K562 (cell line): ENCODE data around the gene PLCD1. TPM values are rescaled to one million over a fixed set of nuclear protein-coding genes. Genes with fewer than 3 reads are reported as not detected.
A peak's percentile ranks its signal among the peaks of the same experiment; 100 is the strongest.

ENCODE experiments used
- ATAC-seq: fragments of 200-7000 bp; cut with Tn5 transposase; 3 replicates; pipeline ENCODE4 v1.9.1; 2020; ENCODE audit warnings: moderate library complexity
- BruUV-seq: library from RNA; stranded (reverse); fragments of 400-500 nt; replicated peaks from 2 replicates; lab custom pipeline; 2021; lab: Mats Ljungman, UMichigan
- CTCF ChIA-PET: fragments of 300-600 bp; formaldehyde crosslinking; extraction: SDS; loops from one replicate; lab custom pipeline; 2021; ENCODE audit warnings: low intra/inter-chr PET ratio; lab: Yijun Ruan, JAX
- POLR2A ChIA-PET: fragments of 300-600, 350-650 bp; sonication (Branson Sonifier 250); formaldehyde crosslinking; extraction: SDS; loops from one replicate; lab custom pipeline; 2021; ENCODE audit warnings: antibody characterized with exemption, inconsistent platforms; lab: Yijun Ruan, JAX
- DNase-seq, 4 experiments: peaks; one replicate each; pipeline versions ENCODE4 v3.0.0 to v3.0.0-alpha.2; 2011 to 2018; ENCODE audit warnings: low spot score in 3 of 4, mixed read lengths in 3 of 4; ENCODE audit errors: extremely low read depth in 1 of 4
- FAIRE-seq: peaks from 2 replicates; lab custom pipeline; 2011; peaks lifted over from hg19 to GRCh38; lab: Jason Lieb, UNC
- H2AFZ ChIP-seq: 2 replicates; pipeline ENCODE4 v1.6.0; 2011; ENCODE audit warnings: low read depth, low read length, control low read depth, inconsistent platforms
- H3K27ac ChIP-seq: fragments of 200-600 bp; 3 replicates; pipeline ENCODE4 v1.8.0; 2011; ENCODE audit warnings: low read depth, mild to moderate bottlenecking, control low read depth, inconsistent platforms, low read length, moderate library complexity, mixed read lengths; ENCODE audit errors: extremely low read depth
- H3K27me3 ChIP-seq, 2 experiments: fragments of 300-600 bp in 1 of 2; 2 replicates in 1 of 2; 3 replicates in 1 of 2; pipeline versions ENCODE4 v1.6.0 to v1.8.0; 2011; ENCODE audit warnings: inconsistent platforms in 2 of 2, low read length in 2 of 2, mild to moderate bottlenecking in 1 of 2, mixed read lengths in 1 of 2, moderate library complexity in 1 of 2; ENCODE audit not compliant: control insufficient read depth in 2 of 2, insufficient read depth in 2 of 2
- H3K36me3 ChIP-seq: fragments of 300-600 bp; 3 replicates; pipeline ENCODE4 v1.8.0; 2011; ENCODE audit warnings: mild to moderate bottlenecking, low read length, inconsistent platforms; ENCODE audit not compliant: control insufficient read depth, insufficient read depth
- H3K4me1 ChIP-seq, 2 experiments: fragments of 200-600 bp in 1 of 2; replicated peaks in 1 of 2; 2 replicates in 1 of 2; 3 replicates in 1 of 2; pipeline versions ENCODE4 v1.5.1 to v1.8.0; 2011; ENCODE audit warnings: inconsistent platforms in 2 of 2, low read length in 2 of 2, mild to moderate bottlenecking in 1 of 2, mixed read lengths in 1 of 2, moderate library complexity in 1 of 2; ENCODE audit not compliant: control insufficient read depth in 2 of 2, insufficient read depth in 2 of 2
- H3K4me2 ChIP-seq: 2 replicates; pipeline ENCODE4 v1.6.1; 2011; ENCODE audit warnings: low read length, control low read depth, inconsistent platforms, mixed read lengths; ENCODE audit not compliant: insufficient read depth
- H3K4me3 ChIP-seq: fragments of 200-600 bp; sonication (generic), shearing (Covaris generic); 2 replicates; pipeline ENCODE4 v1.5.1; 2016; ENCODE audit warnings: control low read depth, inconsistent platforms
- H3K79me2 ChIP-seq: fragments of 200-600 bp; 3 replicates; pipeline ENCODE4 v1.8.0; 2011; ENCODE audit warnings: low read length, inconsistent platforms; ENCODE audit not compliant: control insufficient read depth, insufficient read depth
- H3K9ac ChIP-seq, 2 experiments: 2 replicates each; pipeline versions ENCODE4 v1.6.0 to v1.6.1; 2011; ENCODE audit warnings: low read depth in 2 of 2, low read length in 2 of 2, control low read depth in 1 of 2, inconsistent platforms in 1 of 2, mild to moderate bottlenecking in 1 of 2, mixed read lengths in 1 of 2; ENCODE audit not compliant: insufficient read depth in 1 of 2
- H3K9me1 ChIP-seq: one replicate; pipeline ENCODE4 v1.6.0; 2011; ENCODE audit warnings: inconsistent platforms, mild to moderate bottlenecking, low read length, moderate library complexity; ENCODE audit not compliant: control insufficient read depth, insufficient read depth
- H3K9me3 ChIP-seq: replicated peaks from 2 replicates; pipeline ENCODE4 v1.5.1; 2011; ENCODE audit warnings: low read depth, low read length, inconsistent platforms; ENCODE audit not compliant: control insufficient read depth, insufficient read depth
- H4K20me1 ChIP-seq: replicated peaks from 2 replicates; pipeline ENCODE4 v1.6.1; 2011; ENCODE audit warnings: low read length, inconsistent platforms, mixed read lengths; ENCODE audit not compliant: control insufficient read depth, insufficient read depth
- CREM ChIP-seq: IDR thresholded peaks from 2 replicates; pipeline ENCODE4 v1.6.1; 2014; ENCODE audit warnings: antibody characterized with exemption, low read depth
- HCFC1 ChIP-seq: IDR thresholded peaks from 2 replicates; pipeline ENCODE4 v1.6.1; 2012; ENCODE audit warnings: low read depth, low read length, improper control_type of control experiment
- RB1 ChIP-seq: fragments of 450-650 bp; IDR thresholded peaks from 2 replicates; pipeline ENCODE4 v1.6.1; 2017; ENCODE audit warnings: low read depth, mild to moderate bottlenecking
- WGBS: fragments of 100-300 bp; shearing (Covaris generic); methylation state at CpG from one replicate; pipeline ENCODE4 v1.1.6; 2016; ENCODE audit warnings: low coverage, mixed read lengths; ENCODE audit not compliant: insufficient coverage; ENCODE audit errors: missing lambda C conversion rate; 5-methylcytosine and 5-hydroxymethylcytosine counted together
- in situ Hi-C: fragments of 300-500 bp; cut with MboI; formaldehyde crosslinking; loops from 4 replicates; pipeline ENCODE4 v1.15.0; 2018; ENCODE audit warnings: inconsistent platforms, mixed read lengths
- intact Hi-C: fragments of 100-400 bp; cut with micrococcal nuclease; formaldehyde crosslinking; loops from 2 replicates; pipeline ENCODE4 v1.14.2; 2022
- polyA plus RNA-seq, 8 experiments: library from polyadenylated mRNA; depleted of rRNA in 4 of 8; stranded (reverse) in 5 of 8; unstranded in 3 of 8; fragments of >200 nt; fragmentation: Nextera tagmentation in 2 of 8; fragmentation: Illumina TruSeq in 1 of 8; extraction: Ambion mirVana in 2 of 8; extraction: Trizol in 1 of 8; gene quantifications; 2 replicates each; pipeline versions ENCODE4 v1.2.1 to v1.2.3, GENCODE V29; 2011 to 2014; ENCODE audit warnings: inconsistent platforms in 1 of 8, missing spikeins in 1 of 8
- total RNA-seq, 7 experiments: library from RNA; depleted of rRNA in 6 of 7; stranded (reverse); fragments of >200 nt in 6 of 7; fragmentation: Illumina TruSeq in 2 of 7; extraction: Trizol in 2 of 7; gene quantifications; 2 replicates each; pipeline versions ENCODE4 v1.2.1 to v1.2.3, GENCODE V29; 2011 to 2021; ENCODE audit warnings: low replicate concordance in 1 of 7
- TF ChIP-seq, protein P1 (sequence below), 3 experiments: IDR thresholded peaks in 2 of 3; conservative IDR thresholded peaks in 1 of 3; 2 replicates each; pipeline ENCODE4 v1.5.1; 2011 to 2012; ENCODE audit warnings: low read length in 3 of 3, mild to moderate bottlenecking in 3 of 3, control low read depth in 2 of 3, improper control_type of control experiment in 1 of 3, inconsistent platforms in 1 of 3, low read depth in 1 of 3, mixed read lengths in 1 of 3, moderate library complexity in 1 of 3; ENCODE audit not compliant: insufficient read depth in 2 of 3

Gene PLCD1
- total and polyA plus RNA-seq, 9 of the 15 experiments (the other 6 are each of a cell fraction or from before 2014, with no cell fraction given) = 5.4 to 209 (median 116) TPM

DNA sequence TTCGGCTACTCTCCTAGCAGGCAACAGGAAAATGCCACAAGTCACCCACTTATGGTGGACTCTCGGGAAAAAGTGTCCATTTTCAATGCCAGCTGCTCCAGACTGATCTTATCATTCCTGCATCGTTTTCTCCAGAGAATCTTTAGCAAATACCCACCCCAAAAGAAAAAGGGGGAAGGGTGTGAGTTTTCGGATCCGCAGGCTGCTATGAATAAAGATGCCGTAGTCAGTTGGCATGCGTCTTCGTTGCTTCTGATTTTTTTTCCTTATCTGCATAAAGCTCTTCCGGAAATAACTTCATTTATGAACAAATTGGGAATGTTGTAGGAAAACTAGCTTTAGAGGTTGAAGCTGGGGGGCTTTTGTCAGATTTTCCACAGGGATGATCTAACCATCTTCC lies 61.2 kb downstream of the PLCD1 start:
- H3K4me1 ChIP-seq = peaks cover 0 to 7% of the 10 kb centered on the region in 2 experiments; a peak in 2 of 5 replicates
- no peaks in the 10 kb centered on the region for H3K36me3 ChIP-seq
- ChIA-PET POLR2A (interaction anchor here (0.7 to 3.0 kb wide), 3 partner anchors 10 to 411 kb away, joined by 3 to 15 read pairs (median 4); no protein-coding TSS in a partner anchor), CTCF (no interaction called here)
- intact Hi-C loops (loop anchor here (5.0 to 10.0 kb wide), 2 partner anchors 413 to 1241 kb away; no protein-coding TSS in a partner anchor), in situ Hi-C loops (no loop called here)
- no peak overlapping the region for H3K4me2 ChIP-seq
- H3K9me1 ChIP-seq = peaks cover 2% of the 10 kb centered on the region
- BruUV-seq = no TSS peak
- no peak overlapping the region for H3K9ac ChIP-seq
- H3K4me3 ChIP-seq = no peak overlapping the region
- H3K9me3 ChIP-seq = no peaks in the 10 kb centered on the region
- WGBS = 52% methylated on average over 9 of the region's 9 CpGs
- no peaks in the 10 kb centered on the region for H4K20me1 ChIP-seq
- no peak for DNase-seq
- no peak overlapping the region for H2AFZ ChIP-seq
- no peak for FAIRE-seq
- H3K79me2 ChIP-seq = no peaks in the 10 kb centered on the region
- TF ChIP-seq RB1 (no peak), CREM (no peak)
- H3K27me3 ChIP-seq = 0 out of 5 replicates have a peak, but pooled peaks cover 0 to 4% of the 10 kb centered on the region in 2 experiments
- ATAC-seq = no peak
- no peak overlapping the region for H3K27ac ChIP-seq

DNA sequence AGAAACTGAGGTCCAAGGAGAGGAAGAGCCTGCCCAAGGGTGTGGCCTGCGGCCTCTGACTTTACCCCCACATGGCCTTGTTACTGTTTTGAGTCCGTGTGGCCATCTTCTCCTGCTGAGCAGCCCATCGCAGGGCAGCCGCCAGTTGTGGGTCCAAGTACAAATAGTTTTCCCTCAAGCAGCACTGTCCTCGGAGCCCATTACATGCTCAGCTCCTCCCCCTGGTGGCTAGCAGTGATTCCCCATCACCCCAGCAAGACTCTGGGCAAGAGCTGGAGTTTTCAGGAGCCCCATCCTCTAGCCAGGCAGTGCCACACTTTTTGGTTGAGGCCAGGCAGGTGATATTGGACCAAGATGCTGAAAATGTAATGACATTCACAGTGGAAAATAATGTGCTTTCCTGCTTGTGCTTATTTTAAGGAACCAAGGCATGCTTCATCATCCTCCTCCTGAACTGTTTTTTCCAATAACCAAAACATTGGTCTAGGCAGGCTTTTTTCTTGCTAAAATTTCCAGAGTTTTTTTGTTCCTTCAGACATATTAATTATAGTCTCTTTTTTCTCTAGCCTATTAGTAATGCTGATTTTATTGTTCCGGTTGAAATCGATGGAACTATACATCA lies 62.1 kb downstream of the PLCD1 start:
- in situ Hi-C loops (no loop called here), intact Hi-C loops (loop anchor here (1.0 to 10.0 kb wide), 3 partner anchors 112 to 1240 kb away; no protein-coding TSS in a partner anchor)
- peak; percentile 78 to 81 (median 80) for DNase-seq
- peaks cover 2% of the 10 kb centered on the region for H3K9me1 ChIP-seq
- no peak overlapping the region for H2AFZ ChIP-seq
- peaks cover 0 to 7% of the 10 kb centered on the region in 2 experiments; a peak in 2 of 5 replicates for H3K4me1 ChIP-seq
- no peaks in the 10 kb centered on the region for H3K36me3 ChIP-seq
- 0 out of 5 replicates have a peak, but pooled peaks cover 0 to 4% of the 10 kb centered on the region in 2 experiments for H3K27me3 ChIP-seq
- CTCF ChIA-PET = interaction anchor here (0.6 to 1.4 kb wide), 2 partner anchors 115 to 413 kb away, joined by 6 to 8 read pairs; no protein-coding TSS in a partner anchor
- no peak overlapping the region for H3K4me2 ChIP-seq
- H3K27ac ChIP-seq = no peak overlapping the region
- H4K20me1 ChIP-seq = no peaks in the 10 kb centered on the region
- POLR2A ChIA-PET = interaction anchor here (1.1 to 3.0 kb wide), 4 partner anchors 9 to 115 kb away, joined by 4 to 15 read pairs (median 4); no protein-coding TSS in a partner anchor
- ATAC-seq = peak; percentile 98
- no peak overlapping the region for H3K4me3 ChIP-seq
- BruUV-seq = no TSS peak
- peak; percentile 93 for FAIRE-seq
- no peaks in the 10 kb centered on the region for H3K79me2 ChIP-seq
- WGBS = 18% methylated on average over 7 of the region's 7 CpGs
- H3K9me3 ChIP-seq = no peaks in the 10 kb centered on the region
- no peak overlapping the region for H3K9ac ChIP-seq
- 0 out of 2 replicates have a peak, but pooled peaks have one; percentile 9 for TF ChIP-seq HCFC1
- TF ChIP-seq, protein P1, sequence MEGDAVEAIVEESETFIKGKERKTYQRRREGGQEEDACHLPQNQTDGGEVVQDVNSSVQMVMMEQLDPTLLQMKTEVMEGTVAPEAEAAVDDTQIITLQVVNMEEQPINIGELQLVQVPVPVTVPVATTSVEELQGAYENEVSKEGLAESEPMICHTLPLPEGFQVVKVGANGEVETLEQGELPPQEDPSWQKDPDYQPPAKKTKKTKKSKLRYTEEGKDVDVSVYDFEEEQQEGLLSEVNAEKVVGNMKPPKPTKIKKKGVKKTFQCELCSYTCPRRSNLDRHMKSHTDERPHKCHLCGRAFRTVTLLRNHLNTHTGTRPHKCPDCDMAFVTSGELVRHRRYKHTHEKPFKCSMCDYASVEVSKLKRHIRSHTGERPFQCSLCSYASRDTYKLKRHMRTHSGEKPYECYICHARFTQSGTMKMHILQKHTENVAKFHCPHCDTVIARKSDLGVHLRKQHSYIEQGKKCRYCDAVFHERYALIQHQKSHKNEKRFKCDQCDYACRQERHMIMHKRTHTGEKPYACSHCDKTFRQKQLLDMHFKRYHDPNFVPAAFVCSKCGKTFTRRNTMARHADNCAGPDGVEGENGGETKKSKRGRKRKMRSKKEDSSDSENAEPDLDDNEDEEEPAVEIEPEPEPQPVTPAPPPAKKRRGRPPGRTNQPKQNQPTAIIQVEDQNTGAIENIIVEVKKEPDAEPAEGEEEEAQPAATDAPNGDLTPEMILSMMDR (IDR thresholded peaks at IDR 0.05 in 2 of 3, conservative IDR thresholded peaks at IDR 0.05 in 1 of 3; ENCODE audit: insufficient read depth in 2 of 3, low read depth in 1 of 3, low read length in 3 of 3) = peak; percentile 90 to 93 (median 91)
